H1 (cell line): Measurements from ENCODE around the gene CFAP210. TPM values are rescaled to one million over a fixed set of nuclear protein-coding genes. Genes with fewer than 3 reads are reported as not detected.

Source experiments
- CTCF ChIA-PET: fragments of 300-600 bp; sonication (Branson Sonifier 250); formaldehyde crosslinking; loops from one replicate; lab custom pipeline; 2021; ENCODE audit not compliant: partially characterized antibody; lab: Charles Lee
- POLR2A ChIA-PET: fragments of 300-600 bp; sonication (Branson Sonifier 250); formaldehyde crosslinking; loops from one replicate; lab custom pipeline; 2021; ENCODE audit warnings: inconsistent platforms; ENCODE audit not compliant: partially characterized antibody; lab: Charles Lee
- DNase-seq, 2 experiments: peaks; one replicate each; pipeline versions ENCODE4 v3.0.0 to v3.0.0-alpha.2; 2010 to 2022; ENCODE audit warnings: low spot score in 2 of 2, low read depth in 1 of 2, mixed read lengths in 1 of 2
- FAIRE-seq: peaks from 2 replicates; lab custom pipeline; 2011; peaks lifted over from hg19 to GRCh38; lab: Jason Lieb, UNC
- H2AFZ ChIP-seq: 2 replicates; pipeline ENCODE4 v1.8.1; 2012; ENCODE audit warnings: low read length, inconsistent platforms
- H2AK5ac ChIP-seq: 2 replicates; pipeline ENCODE4 v1.6.1; 2013; ENCODE audit warnings: low read depth, low read length
- H2BK120ac ChIP-seq: replicated peaks from 2 replicates; pipeline ENCODE3; 2013; ENCODE audit warnings: low read depth, low read length, inconsistent platforms
- H2BK12ac ChIP-seq: 2 replicates; pipeline ENCODE4 v1.6.1; 2013; ENCODE audit warnings: low read depth, low read length
- H2BK15ac ChIP-seq: 2 replicates; pipeline ENCODE4 v1.6.1; 2013; ENCODE audit warnings: low read length
- H2BK20ac ChIP-seq: 2 replicates; pipeline ENCODE4 v1.6.1; 2013; ENCODE audit warnings: low read length
- H2BK5ac ChIP-seq: 2 replicates; pipeline ENCODE4 v1.6.1; 2013; ENCODE audit warnings: low read depth, low read length
- H3K14ac ChIP-seq: 2 replicates; pipeline ENCODE4 v1.6.1; 2013; ENCODE audit warnings: inconsistent platforms; ENCODE audit not compliant: insufficient read length
- H3K18ac ChIP-seq: 2 replicates; pipeline ENCODE4 v1.6.1; 2013; ENCODE audit warnings: low read length; ENCODE audit errors: extremely low read depth
- H3K23ac ChIP-seq: 2 replicates; pipeline ENCODE4 v1.6.1; 2013; ENCODE audit warnings: inconsistent platforms; ENCODE audit not compliant: insufficient read length
- H3K23me2 ChIP-seq: 2 replicates; pipeline ENCODE4 v1.6.1; 2013; ENCODE audit warnings: low read depth, low read length
- H3K27ac ChIP-seq: 2 replicates; pipeline ENCODE4 v1.6.1; 2011; ENCODE audit warnings: low read depth, low read length, inconsistent platforms
- H3K27me3 ChIP-seq, 4 experiments: replicated peaks in 1 of 4; 1 replicate in 1 of 4; 2 replicates in 3 of 4; pipeline versions ENCODE4 v1.6.1 to v1.8.1; 2011 to 2013; ENCODE audit warnings: low read length in 3 of 4, mild to moderate bottlenecking in 3 of 4, inconsistent platforms in 2 of 4, mixed read lengths in 2 of 4, moderate library complexity in 1 of 4; ENCODE audit not compliant: control insufficient read depth in 3 of 4, insufficient read depth in 3 of 4; ENCODE audit errors: extremely low read depth in 1 of 4
- H3K36me3 ChIP-seq, 4 experiments: 2 replicates each; pipeline versions ENCODE4 v1.6.1 to v1.8.1; 2011 to 2013; ENCODE audit warnings: mild to moderate bottlenecking in 4 of 4, low read length in 3 of 4, moderate library complexity in 2 of 4, control low read depth in 1 of 4, inconsistent platforms in 1 of 4; ENCODE audit not compliant: insufficient read depth in 4 of 4, control insufficient read depth in 2 of 4
- H3K4ac ChIP-seq: replicated peaks from 2 replicates; pipeline ENCODE3; 2013; ENCODE audit warnings: low read length, low read depth, mixed read lengths, inconsistent platforms; ENCODE audit not compliant: insufficient read length
- H3K4me1 ChIP-seq, 4 experiments: replicated peaks in 1 of 4; 1 replicate in 1 of 4; 2 replicates in 3 of 4; pipeline versions ENCODE4 v1.6.1 to v1.8.1; 2011 to 2013; ENCODE audit warnings: low read length in 3 of 4, inconsistent platforms in 2 of 4, mixed read lengths in 1 of 4; ENCODE audit not compliant: insufficient read depth in 4 of 4, control insufficient read depth in 3 of 4
- H3K4me2 ChIP-seq, 2 experiments: 2 replicates each; pipeline versions ENCODE4 v1.6.1 to v1.8.1; 2011 to 2013; ENCODE audit warnings: low read depth in 2 of 2, low read length in 2 of 2, control low read depth in 1 of 2, inconsistent platforms in 1 of 2, mild to moderate bottlenecking in 1 of 2; ENCODE audit not compliant: insufficient read depth in 1 of 2
- H3K4me3 ChIP-seq, 4 experiments: fragments of 200-600, 300-600 bp in 1 of 4; sonication (generic), shearing (Covaris generic), sonication (Bioruptor Twin) in 1 of 4; 2 replicates each; pipeline versions ENCODE4 v1.5.1 to v1.8.1; 2011 to 2016; ENCODE audit warnings: low read length in 4 of 4, low read depth in 3 of 4, control low read depth in 2 of 4, inconsistent platforms in 2 of 4, mild to moderate bottlenecking in 2 of 4, mixed read lengths in 1 of 4, moderate library complexity in 1 of 4; ENCODE audit not compliant: insufficient read depth in 2 of 4; ENCODE audit errors: extremely low read depth in 1 of 4
- H3K56ac ChIP-seq: replicated peaks from 2 replicates; pipeline ENCODE3; 2013; ENCODE audit warnings: low read depth, mild to moderate bottlenecking, mixed read lengths, low read length, inconsistent platforms; ENCODE audit not compliant: insufficient read length
- H3K79me1 ChIP-seq: 2 replicates; pipeline ENCODE4 v1.6.1; 2013; ENCODE audit warnings: low read depth, low read length, control low read depth
- H3K79me2 ChIP-seq, 2 experiments: 2 replicates each; pipeline versions ENCODE4 v1.6.1 to v1.8.1; 2012 to 2013; ENCODE audit warnings: low read length in 2 of 2, mild to moderate bottlenecking in 2 of 2, inconsistent platforms in 1 of 2; ENCODE audit not compliant: insufficient read depth in 2 of 2, control insufficient read depth in 1 of 2
- H3K9ac ChIP-seq, 4 experiments: replicated peaks in 1 of 4; 1 replicate in 1 of 4; 2 replicates in 3 of 4; pipeline versions ENCODE4 v1.6.1 to v1.8.1; 2011 to 2013; ENCODE audit warnings: low read depth in 3 of 4, low read length in 3 of 4, control low read depth in 2 of 4, mild to moderate bottlenecking in 2 of 4, moderate library complexity in 2 of 4, inconsistent platforms in 1 of 4; ENCODE audit errors: extremely low read depth in 1 of 4
- H3K9me3 ChIP-seq, 2 experiments: 2 replicates each; pipeline versions ENCODE4 v1.6.1 to v1.8.1; 2012 to 2013; ENCODE audit warnings: mild to moderate bottlenecking in 2 of 2, moderate library complexity in 2 of 2, control low read depth in 1 of 2, inconsistent platforms in 1 of 2, low read depth in 1 of 2, low read length in 1 of 2, mixed read lengths in 1 of 2; ENCODE audit not compliant: insufficient read depth in 2 of 2
- H4K20me1 ChIP-seq, 2 experiments: replicated peaks in 1 of 2; 2 replicates each; pipeline versions ENCODE3 to v1.8.1; 2011 to 2013; ENCODE audit warnings: inconsistent platforms in 2 of 2, low read length in 2 of 2, mild to moderate bottlenecking in 1 of 2; ENCODE audit not compliant: insufficient read depth in 2 of 2, control insufficient read depth in 1 of 2
- H4K5ac ChIP-seq: 2 replicates; pipeline ENCODE4 v1.6.1; 2013; ENCODE audit warnings: low read length, low read depth, mixed read lengths, inconsistent platforms; ENCODE audit not compliant: insufficient read length
- H4K8ac ChIP-seq: 2 replicates; pipeline ENCODE4 v1.8.0; 2013; ENCODE audit warnings: mild to moderate bottlenecking, moderate library complexity, low read length, inconsistent platforms; ENCODE audit not compliant: insufficient read depth; ENCODE audit errors: extremely low read depth
- H4K91ac ChIP-seq: replicated peaks from 2 replicates; pipeline ENCODE3; 2013; ENCODE audit warnings: low read length, mixed read lengths, inconsistent platforms; ENCODE audit not compliant: insufficient read length
- ATF3 ChIP-seq: IDR thresholded peaks from 2 replicates; pipeline ENCODE4 v1.6.1; 2011; ENCODE audit warnings: low read depth, mild to moderate bottlenecking, low read length; ENCODE audit not compliant: insufficient read depth
- NRF1 ChIP-seq: IDR thresholded peaks from 2 replicates; pipeline ENCODE4 v1.6.1; 2011; ENCODE audit warnings: mild to moderate bottlenecking, low read depth, low read length, improper control_type of control experiment
- WGBS, 2 experiments: shearing (Covaris generic) in 1 of 2; methylation state at CpG; one replicate each; pipeline versions ENCODE4 v1.1.6 to v1.1.7; 2013 to 2015; ENCODE audit warnings: low lambda C conversion rate in 2 of 2, mixed read lengths in 2 of 2, inconsistent platforms in 1 of 2, low coverage in 1 of 2, missing lambda C conversion rate in 1 of 2; ENCODE audit not compliant: insufficient replicate concordance in 2 of 2, insufficient coverage in 1 of 2, insufficient read length in 1 of 2; ENCODE audit errors: extremely low coverage in 1 of 2, missing lambda C conversion rate in 1 of 2; 5-methylcytosine and 5-hydroxymethylcytosine counted together
- polyA plus RNA-seq, 7 experiments: library from polyadenylated mRNA; depleted of rRNA in 3 of 7; stranded (reverse) in 5 of 7; unstranded in 2 of 7; fragments of >200 nt in 5 of 7; fragments of 200-250 nt in 2 of 7; gene quantifications; 1 replicate in 5 of 7; 2 replicates in 1 of 7; 4 replicates in 1 of 7; pipeline versions ENCODE4 v1.2.1 to v1.2.3, GENCODE V29; 2011 to 2013; ENCODE audit warnings: missing spikeins in 2 of 7, mixed read lengths in 2 of 7
- total RNA-seq: library from RNA; stranded (reverse); fragmentation: NEBNext Ultra II Directional; extraction: Animal tissue kit (Norgen Biotek cat#: 25700); gene quantifications from 2 replicates; pipeline ENCODE4 v1.2.1, GENCODE V29; 2021

CFAP210 gene
- total and polyA plus RNA-seq, 2 of the 8 experiments (the other 6 are each of a cell fraction or from before 2014, with no cell fraction given), result 0.06 to 0.37 TPM

DNA sequence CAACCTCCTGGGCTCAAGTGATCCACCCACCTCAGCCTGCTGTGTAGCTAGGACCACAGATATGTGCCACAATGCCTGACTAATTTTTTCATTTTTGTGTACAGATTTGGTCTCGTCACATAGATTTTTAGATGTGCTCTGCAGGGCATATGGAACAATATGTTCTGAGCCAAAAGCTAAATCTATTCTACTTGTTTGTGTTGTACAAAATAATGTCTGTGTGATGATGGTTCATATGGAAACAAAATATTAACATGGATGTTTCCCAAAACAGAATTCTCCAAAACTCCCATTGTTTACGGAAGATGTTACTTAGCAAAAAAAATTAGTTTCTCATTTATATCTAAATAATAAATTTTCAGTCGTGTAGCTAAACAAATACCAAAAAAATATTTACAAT lies 26.8 kb upstream of the CFAP210 start:
- H2AFZ ChIP-seq, result no peak overlapping the region
- H3K4me2 ChIP-seq, result no peak overlapping the region
- H3K4me3 ChIP-seq, result no peak overlapping the region
- no peaks in the 10 kb centered on the region for H3K23me2 ChIP-seq
- 82% methylated on average over 3 of the region's 3 CpGs; no CpG with 5 or more reads in 1 of the 2 experiments for WGBS, 2 experiments
- no peaks in the 10 kb centered on the region for H3K4me1 ChIP-seq
- H3K9me3 ChIP-seq, result no peaks in the 10 kb centered on the region
- H3K14ac ChIP-seq, result no peak overlapping the region
- H3K56ac ChIP-seq, result no peak overlapping the region
- H2BK12ac ChIP-seq, result no peak overlapping the region
- DNase-seq, result no peak
- CTCF ChIA-PET, result interaction anchor here (1.1 kb wide), 1 partner anchor 22 kb away, joined by 3 read pairs; no protein-coding TSS in a partner anchor
- no peak for TF ChIP-seq ATF3
- TF ChIP-seq NRF1, result no peak
- no peaks in the 10 kb centered on the region for H4K20me1 ChIP-seq
- no peak for FAIRE-seq
- H4K91ac ChIP-seq, result no peak overlapping the region
- no peak overlapping the region for H2BK120ac ChIP-seq
- H4K8ac ChIP-seq, result no peak overlapping the region
- H3K9ac ChIP-seq, result no peak overlapping the region
- no peak overlapping the region for H3K23ac ChIP-seq
- POLR2A ChIA-PET, result no interaction called here
- no peaks in the 10 kb centered on the region for H3K79me1 ChIP-seq
- H2AK5ac ChIP-seq, result no peak overlapping the region
- no peaks in the 10 kb centered on the region for H3K79me2 ChIP-seq
- no peak overlapping the region for H2BK5ac ChIP-seq
- no peaks in the 10 kb centered on the region for H3K27me3 ChIP-seq
- H2BK15ac ChIP-seq, result no peak overlapping the region
- H4K5ac ChIP-seq, result no peak overlapping the region
- H2BK20ac ChIP-seq, result no peak overlapping the region
- H3K27ac ChIP-seq, result no peak overlapping the region
- no peak overlapping the region for H3K18ac ChIP-seq
- no peak overlapping the region for H3K4ac ChIP-seq
- no peaks in the 10 kb centered on the region for H3K36me3 ChIP-seq
